ENCODE measurements around the gene RAB42. TPM values are rescaled to one million over a fixed set of nuclear protein-coding genes. Genes with fewer than 3 reads are reported as not detected.

RAB42 gene
- total RNA-seq (1 to 10 TPM; 2.0 to 4.3 TPM), polyA plus RNA-seq (1 to 10 TPM; 1.1 to 3.8 TPM)
- long read RNA-seq, donor 1, transcript RAB42-202 (2 exons, 857 nt) = major isoform, 5 of 7 reads
- long read RNA-seq, donor 1, partial matches to known transcripts = 0 of 7 reads
- long read RNA-seq, donor 1, other reads (novel, unspliced or antisense) = 2 of 7 reads
- long read RNA-seq, donor 2, partial matches to known transcripts = 0 of 4 reads
- long read RNA-seq, donor 2, other reads (novel, unspliced or antisense) = 1 of 4 reads

GRCh38 chr1:28591708-28592320 is at the start of gene RAB42:
Gene RAB42 (plus strand): TSS chr1:28592265. CDS start chr1:28592512, 247 bp downstream.
- ATAC-seq (ENCODE audit: low FRiP score) (peak; percentile 72), DNase-seq (peak; percentile 80 to 85)
- intact Hi-C loops (cut with DNase I) = loop anchor here in 1 of 2 donors (10.0 kb wide), 1 partner anchor 237 kb away; no protein-coding TSS in a partner anchor
- Histone ChIP-seq H3K27me3 (ENCODE audit: control insufficient read depth in 1 of 2, insufficient read depth in 2 of 2, low read length in 1 of 2) (no peaks in the 10 kb centered on the region), H3K27ac (ENCODE audit: low read depth in 1 of 2, low read length in 2 of 2) (no peak within 1 kb of the TSS), H3K36me3 (ENCODE audit: control insufficient read depth in 1 of 2, insufficient read depth in 2 of 2, low read length in 1 of 2) (no peaks in the 10 kb centered on the region), H3K4me1 (ENCODE audit: control insufficient read depth in 1 of 2, insufficient read depth in 2 of 2, low read length in 2 of 2) (no peaks in the 10 kb centered on the region), H3K4me3 (ENCODE audit: low read length in 2 of 2) (peak within 1 kb of the TSS; percentile 53 to 67), H3K9me3 (ENCODE audit: control insufficient read depth, low read length) (no peaks in the 10 kb centered on the region)
- WGBS, 2 donors = 22 to 24% methylated on average over 13 of the region's 13 CpGs

- intact Hi-C loops (cut with DNase I) = no loop called here
- Histone ChIP-seq H3K27ac (ENCODE audit: low read depth in 1 of 2, low read length in 2 of 2) (no peak overlapping the region), H3K4me1 (ENCODE audit: control insufficient read depth in 1 of 2, insufficient read depth in 2 of 2, low read length in 2 of 2) (no peaks in the 10 kb centered on the region), H3K36me3 (ENCODE audit: control insufficient read depth in 1 of 2, insufficient read depth in 2 of 2, low read length in 1 of 2) (no peaks in the 10 kb centered on the region), H3K4me3 (ENCODE audit: low read length in 2 of 2) (no peak overlapping the region), H3K27me3 (ENCODE audit: control insufficient read depth in 1 of 2, insufficient read depth in 2 of 2, low read length in 1 of 2) (no peaks in the 10 kb centered on the region), H3K9me3 (ENCODE audit: control insufficient read depth, low read length) (no peaks in the 10 kb centered on the region)
- 93 to 97% methylated on average over 4 of the region's 4 CpGs for WGBS, 2 donors
- DNase-seq (no peak), ATAC-seq (ENCODE audit: low FRiP score) (no peak)
Observed at GRCh38 chr1:28545246-28545628, 46.8 kb upstream of the RAB42 start.

- Histone ChIP-seq H3K9me3 (ENCODE audit: control insufficient read depth, low read length) (no peaks in the 10 kb centered on the region), H3K27ac (ENCODE audit: low read depth in 1 of 2, low read length in 2 of 2) (no peak overlapping the region), H3K27me3 (ENCODE audit: control insufficient read depth in 1 of 2, insufficient read depth in 2 of 2, low read length in 1 of 2) (no peaks in the 10 kb centered on the region), H3K4me1 (ENCODE audit: control insufficient read depth in 1 of 2, insufficient read depth in 2 of 2, low read length in 2 of 2) (no peaks in the 10 kb centered on the region), H3K36me3 (ENCODE audit: control insufficient read depth in 1 of 2, insufficient read depth in 2 of 2, low read length in 1 of 2) (no peaks in the 10 kb centered on the region), H3K4me3 (ENCODE audit: low read length in 2 of 2) (no peak overlapping the region)
- intact Hi-C loops (cut with DNase I) = no loop called here
- ATAC-seq (ENCODE audit: low FRiP score) (no peak), DNase-seq (no peak)
- WGBS, 2 donors = 86 to 92% methylated on average over 3 of the region's 3 CpGs
Observed at GRCh38 chr1:28548318-28548717, 43.7 kb upstream of the RAB42 start.

- no peaks in the 10 kb centered on the region for H3K36me3 ChIP-seq (ENCODE audit: control insufficient read depth in 1 of 2, insufficient read depth in 2 of 2, low read length in 1 of 2)
- 86 to 93% methylated on average over 6 of the region's 6 CpGs for WGBS, 2 donors
- no peaks in the 10 kb centered on the region for H3K27me3 ChIP-seq (ENCODE audit: control insufficient read depth in 1 of 2, insufficient read depth in 2 of 2, low read length in 1 of 2)
- no peak overlapping the region for H3K27ac ChIP-seq (ENCODE audit: low read depth in 1 of 2, low read length in 2 of 2)
- no peak overlapping the region for H3K4me3 ChIP-seq (ENCODE audit: low read length in 2 of 2)
- H3K9me3 ChIP-seq (ENCODE audit: control insufficient read depth, low read length) = no peaks in the 10 kb centered on the region
- no peak for DNase-seq
- intact Hi-C loops (cut with DNase I) = no loop called here
- no peaks in the 10 kb centered on the region for H3K4me1 ChIP-seq (ENCODE audit: control insufficient read depth in 1 of 2, insufficient read depth in 2 of 2, low read length in 2 of 2)
- ATAC-seq (ENCODE audit: low FRiP score) = no peak
Observed at GRCh38 chr1:28551381-28551780, 40.7 kb upstream of the RAB42 start.

GRCh38 chr1:28552758-28553663 is 39.1 kb upstream of the RAB42 start, which contains the start of gene TRNAU1AP:
Gene TRNAU1AP (plus strand): TSS chr1:28553085. CDS start chr1:28553111, 26 bp downstream.
- H3K4me1 ChIP-seq (ENCODE audit: control insufficient read depth in 1 of 2, insufficient read depth in 2 of 2, low read length in 2 of 2) = no peaks in the 10 kb centered on the region
- intact Hi-C loops (cut with DNase I) = no loop called here
- peak within 1 kb of the TSS; percentile 23 to 66 for H3K4me3 ChIP-seq (ENCODE audit: low read length in 2 of 2)
- DNase-seq (peak; percentile 98 to 99), ATAC-seq (ENCODE audit: low FRiP score) (peak; percentile 100)
- H3K9me3 ChIP-seq (ENCODE audit: control insufficient read depth, low read length) = no peaks in the 10 kb centered on the region
- peaks cover 0 to 2% of the 10 kb centered on the region in 2 donors for H3K36me3 ChIP-seq (ENCODE audit: control insufficient read depth in 1 of 2, insufficient read depth in 2 of 2, low read length in 1 of 2)
- H3K27ac ChIP-seq (ENCODE audit: low read depth in 1 of 2, low read length in 2 of 2) = peak within 1 kb of the TSS in 1 of 2 donors; percentile 37
- 0% methylated on average over 54 to 63 of the region's 63 CpGs for WGBS, 2 donors
- no peaks in the 10 kb centered on the region for H3K27me3 ChIP-seq (ENCODE audit: control insufficient read depth in 1 of 2, insufficient read depth in 2 of 2, low read length in 1 of 2)

- 86 to 93% methylated on average over 3 of the region's 3 CpGs for WGBS, 2 donors
- Histone ChIP-seq H3K9me3 (ENCODE audit: control insufficient read depth, low read length) (no peaks in the 10 kb centered on the region), H3K4me1 (ENCODE audit: control insufficient read depth in 1 of 2, insufficient read depth in 2 of 2, low read length in 2 of 2) (no peaks in the 10 kb centered on the region), H3K27me3 (ENCODE audit: control insufficient read depth in 1 of 2, insufficient read depth in 2 of 2, low read length in 1 of 2) (no peaks in the 10 kb centered on the region), H3K36me3 (ENCODE audit: control insufficient read depth in 1 of 2, insufficient read depth in 2 of 2, low read length in 1 of 2) (peaks cover 6 to 8% of the 10 kb centered on the region in 2 donors), H3K27ac (ENCODE audit: low read depth in 1 of 2, low read length in 2 of 2) (no peak overlapping the region), H3K4me3 (ENCODE audit: low read length in 2 of 2) (no peak overlapping the region)
- DNase-seq = no peak
- intact Hi-C loops (cut with DNase I) = no loop called here
- ATAC-seq (ENCODE audit: low FRiP score) = no peak
Observed at GRCh38 chr1:28560886-28561285, 31.2 kb upstream of the RAB42 start.

- ATAC-seq (ENCODE audit: low FRiP score) = no peak
Observed at GRCh38 chr1:28564310-28564709, 27.8 kb upstream of the RAB42 start.

GRCh38 chr1:28565040-28565439 is 27.0 kb upstream of the RAB42 start:
- H3K27ac ChIP-seq (ENCODE audit: low read depth in 1 of 2, low read length in 2 of 2) = no peak overlapping the region

More at GRCh38 chr1:28564310-28564709, 27.8 kb upstream of the RAB42 start:
- Histone ChIP-seq H3K27me3 (ENCODE audit: control insufficient read depth in 1 of 2, insufficient read depth in 2 of 2, low read length in 1 of 2) (no peaks in the 10 kb centered on the region), H3K4me3 (ENCODE audit: low read length in 2 of 2) (no peak overlapping the region), H3K36me3 (ENCODE audit: control insufficient read depth in 1 of 2, insufficient read depth in 2 of 2, low read length in 1 of 2) (peaks cover 6 to 13% of the 10 kb centered on the region in 2 donors), H3K27ac (ENCODE audit: low read depth in 1 of 2, low read length in 2 of 2) (no peak overlapping the region), H3K9me3 (ENCODE audit: control insufficient read depth, low read length) (no peaks in the 10 kb centered on the region), H3K4me1 (ENCODE audit: control insufficient read depth in 1 of 2, insufficient read depth in 2 of 2, low read length in 2 of 2) (no peaks in the 10 kb centered on the region)
- DNase-seq = no peak
- intact Hi-C loops (cut with DNase I) = no loop called here

More at GRCh38 chr1:28565040-28565439, 27.0 kb upstream of the RAB42 start:
- Histone ChIP-seq H3K9me3 (ENCODE audit: control insufficient read depth, low read length) (no peaks in the 10 kb centered on the region), H3K27me3 (ENCODE audit: control insufficient read depth in 1 of 2, insufficient read depth in 2 of 2, low read length in 1 of 2) (no peaks in the 10 kb centered on the region), H3K4me1 (ENCODE audit: control insufficient read depth in 1 of 2, insufficient read depth in 2 of 2, low read length in 2 of 2) (no peaks in the 10 kb centered on the region), H3K4me3 (ENCODE audit: low read length in 2 of 2) (no peak overlapping the region), H3K36me3 (ENCODE audit: control insufficient read depth in 1 of 2, insufficient read depth in 2 of 2, low read length in 1 of 2) (peaks cover 6 to 13% of the 10 kb centered on the region in 2 donors)
- DNase-seq = no peak
- WGBS, 2 donors = 97 to 98% methylated on average over 7 of the region's 7 CpGs
- intact Hi-C loops (cut with DNase I) = no loop called here
- ATAC-seq (ENCODE audit: low FRiP score) = no peak
